B cell (primary cell): Measurements from ENCODE around the gene ZNF385D. TPM values are rescaled to one million over a fixed set of nuclear protein-coding genes. Genes with fewer than 3 reads are reported as not detected.

Experiments
- ATAC-seq: fragments of 200-7000 bp; cut with Tn5 transposase; one replicate; pipeline ENCODE4 v1.10.0; 2021; ENCODE audit warnings: low read depth, mild to moderate bottlenecking, moderate number of reproducible peaks, moderate library complexity
- CTCF ChIA-PET: fragments of 350-600 bp; sonication (Branson Sonifier 250); formaldehyde crosslinking; loops from one replicate; lab custom pipeline; 2021; ENCODE audit warnings: antibody characterized with exemption, inconsistent platforms; lab: Charles Lee
- POLR2A ChIA-PET: fragments of 350-600 bp; sonication (Branson Sonifier 250); formaldehyde crosslinking; loops from one replicate; lab custom pipeline; 2021; ENCODE audit warnings: antibody characterized with exemption; lab: Charles Lee
- DNase-seq: peaks from one replicate; pipeline ENCODE4 v3.0.0; 2013
- H2AFZ ChIP-seq: 2 replicates; pipeline ENCODE4 v1.6.1; 2012; ENCODE audit warnings: mild to moderate bottlenecking, low read depth, low read length; ENCODE audit not compliant: insufficient read depth, poor library complexity, severe bottlenecking
- H3K27ac ChIP-seq, 2 donors: 1 replicate in 1 of 2; 2 replicates in 1 of 2; pipeline ENCODE4 v1.5.1; 2012 to 2013; ENCODE audit warnings: low read length in 2 of 2, mild to moderate bottlenecking in 2 of 2, moderate library complexity in 1 of 2
- H3K27me3 ChIP-seq, 4 experiments: fragments of 200-600 bp in 1 of 4; sonication (generic) in 1 of 4; replicated peaks in 1 of 4; 1 replicate in 2 of 4; 2 replicates in 2 of 4; pipeline versions ENCODE4 v1.6.1 to v1.7.0; 2013 to 2016; ENCODE audit warnings: low read length in 3 of 4, mild to moderate bottlenecking in 2 of 4, mixed read lengths in 1 of 4, moderate library complexity in 1 of 4; ENCODE audit not compliant: insufficient read depth in 4 of 4, control insufficient read depth in 3 of 4; ENCODE audit errors: control extremely low read depth in 1 of 4
- H3K36me3 ChIP-seq, 2 experiments: replicated peaks in 1 of 2; 1 replicate in 1 of 2; 2 replicates in 1 of 2; pipeline versions ENCODE4 v1.6.1 to v1.7.1; 2013; ENCODE audit warnings: low read length in 1 of 2; ENCODE audit not compliant: insufficient read depth in 2 of 2, control insufficient read depth in 1 of 2; ENCODE audit errors: control extremely low read depth in 1 of 2, extremely low read depth in 1 of 2
- H3K4me1 ChIP-seq, 2 donors: fragments of 200-600 bp in 1 of 2; sonication (generic) in 1 of 2; 1 replicate in 1 of 2; 2 replicates in 1 of 2; pipeline versions ENCODE4 v1.5.1 to v1.6.1; 2013 to 2017; ENCODE audit warnings: low read length in 2 of 2; ENCODE audit not compliant: control insufficient read depth in 2 of 2, insufficient read depth in 2 of 2
- H3K4me2 ChIP-seq: replicated peaks from 2 replicates; pipeline ENCODE3; 2012; ENCODE audit warnings: mild to moderate bottlenecking, low read depth, low read length; ENCODE audit not compliant: poor library complexity, severe bottlenecking
- H3K4me3 ChIP-seq, 5 experiments: fragments of 200-600 bp in 1 of 5; sonication (generic) in 1 of 5; 1 replicate in 3 of 5; 2 replicates in 2 of 5; pipeline versions ENCODE4 v1.5.1 to v1.7.0; 2011 to 2016; ENCODE audit warnings: low read length in 4 of 5, mild to moderate bottlenecking in 4 of 5, low read depth in 2 of 5, control low read depth in 1 of 5, moderate library complexity in 1 of 5; ENCODE audit not compliant: insufficient read depth in 1 of 5; ENCODE audit errors: control extremely low read depth in 1 of 5, extremely low read depth in 1 of 5
- H3K79me2 ChIP-seq: fragments of 200-600 bp; sonication (generic); one replicate; pipeline ENCODE4 v1.6.0; 2016; ENCODE audit warnings: low read length; ENCODE audit not compliant: control insufficient read depth, insufficient read depth
- H3K9ac ChIP-seq: fragments of 200-600 bp; sonication (generic); 2 replicates; pipeline ENCODE4 v1.6.1; 2017; ENCODE audit warnings: mild to moderate bottlenecking, low read length, moderate library complexity
- H3K9me3 ChIP-seq, 3 donors: one replicate each; pipeline versions ENCODE4 v1.6.1 to v1.7.1; 2013; ENCODE audit warnings: low read length in 2 of 3; ENCODE audit not compliant: control insufficient read depth in 2 of 3, insufficient read depth in 1 of 3; ENCODE audit errors: control extremely low read depth in 1 of 3
- H4K20me1 ChIP-seq: 2 replicates; pipeline ENCODE4 v1.6.0; 2012; ENCODE audit warnings: mild to moderate bottlenecking, low read length; ENCODE audit not compliant: insufficient read depth, control insufficient read depth, poor library complexity, severe bottlenecking
- H3K27ac Mint-ChIP-seq: one replicate; pipeline ENCODE4 v1.8.0; 2021; ENCODE audit warnings: mixed read lengths
- H3K27me3 Mint-ChIP-seq: one replicate; pipeline ENCODE4 v1.8.0; 2021; ENCODE audit warnings: mixed read lengths
- H3K4me1 Mint-ChIP-seq: one replicate; pipeline ENCODE4 v1.8.0; 2021; ENCODE audit warnings: mixed read lengths
- H3K4me3 Mint-ChIP-seq: one replicate; pipeline ENCODE4 v1.8.0; 2021; ENCODE audit warnings: mixed read lengths
- H3K9me3 Mint-ChIP-seq: one replicate; pipeline ENCODE4 v1.8.0; 2022; ENCODE audit warnings: mixed read lengths; ENCODE audit not compliant: insufficient read depth
- CTCF ChIP-seq: fragments of 200-600 bp; IDR thresholded peaks from one replicate; pipeline ENCODE4 v1.8.0; 2022; ENCODE audit warnings: antibody characterized with exemption, mild to moderate bottlenecking
- EZH2 ChIP-seq: IDR thresholded peaks from 2 replicates; pipeline ENCODE4 v1.6.1; 2012; ENCODE audit warnings: borderline replicate concordance, low read depth, mild to moderate bottlenecking, moderate library complexity, low read length; ENCODE audit not compliant: insufficient read depth, poor library complexity, severe bottlenecking
- WGBS: methylation state at CpG from one replicate; pipeline ENCODE4 v1.1.5; 2013; ENCODE audit warnings: missing lambda C conversion rate; ENCODE audit not compliant: insufficient coverage; 5-methylcytosine and 5-hydroxymethylcytosine counted together
- intact Hi-C: fragments of 100-400 bp; cut with micrococcal nuclease; formaldehyde crosslinking; loops from one replicate; pipeline ENCODE4 v1.10.0; 2022
- polyA plus RNA-seq: library from polyadenylated mRNA; depleted of rRNA; stranded (reverse); fragments of >200 nt; gene quantifications from 2 replicates; pipeline ENCODE4 v1.2.3, GENCODE V29; 2012
- total RNA-seq, 2 donors: library from RNA; stranded (reverse); fragments of 120-200 nt in 1 of 2; gene quantifications; 1 replicate in 1 of 2; 2 replicates in 1 of 2; pipeline versions ENCODE4 v1.2.3 to v1.2.4, GENCODE V29; 2013 to 2022

ZNF385D gene
- total and polyA plus RNA-seq, 2 donors (not counting 1 experiment from before 2014, with no cell fraction given): not detected

GRCh38 chr3:21620511-21621155 lies 130.4 kb downstream of the ZNF385D start:
- ChIA-PET CTCF (no interaction called here), POLR2A (no interaction called here)
- ATAC-seq: no peak
- Histone ChIP-seq H2AFZ (no peak overlapping the region), H3K27me3 (no peaks in the 10 kb centered on the region), H4K20me1 (no peaks in the 10 kb centered on the region), H3K9ac (no peak overlapping the region), H3K9me3 (no peaks in the 10 kb centered on the region), H3K27ac (no peak overlapping the region), H3K4me3 (no peak overlapping the region), H3K36me3 (no peaks in the 10 kb centered on the region), H3K79me2 (no peaks in the 10 kb centered on the region), H3K4me1 (no peaks in the 10 kb centered on the region), H3K4me2 (no peak overlapping the region)
- WGBS: 77% methylated on average over 6 of the region's 8 CpGs
- no peak for TF ChIP-seq EZH2
- no peak for TF ChIP-seq CTCF
- H3K4me3 Mint-ChIP-seq: no peak overlapping the region
- no peaks in the 10 kb centered on the region for H3K4me1 Mint-ChIP-seq
- H3K27ac Mint-ChIP-seq: no peak overlapping the region
- H3K27me3 Mint-ChIP-seq: no peaks in the 10 kb centered on the region
- intact Hi-C loops: no loop called here
- DNase-seq: no peak
- H3K9me3 Mint-ChIP-seq: no peaks in the 10 kb centered on the region

- H3K36me3 ChIP-seq: no peaks in the 10 kb centered on the region
- TF ChIP-seq EZH2: no peak
- TF ChIP-seq CTCF: no peak
- H4K20me1 ChIP-seq: no peaks in the 10 kb centered on the region
- no CpG with 5 or more reads among the region's 2 CpGs for WGBS
- no peak overlapping the region for H3K27ac Mint-ChIP-seq
- H3K4me2 ChIP-seq: no peak overlapping the region
- ChIA-PET POLR2A (no interaction called here), CTCF (no interaction called here)
- H3K79me2 ChIP-seq: no peaks in the 10 kb centered on the region
- no peaks in the 10 kb centered on the region for H3K4me1 Mint-ChIP-seq
- ATAC-seq (no peak), DNase-seq (no peak)
- H3K27me3 ChIP-seq: no peaks in the 10 kb centered on the region
- H3K4me1 ChIP-seq: no peaks in the 10 kb centered on the region
- H3K9me3 Mint-ChIP-seq: no peaks in the 10 kb centered on the region
- no peak overlapping the region for H2AFZ ChIP-seq
- H3K9ac ChIP-seq: no peak overlapping the region
- H3K9me3 ChIP-seq: peaks cover 0 to 3% (median 0%) of the 10 kb centered on the region in 3 donors
- H3K27ac ChIP-seq: no peak overlapping the region
- intact Hi-C loops: no loop called here
- no peaks in the 10 kb centered on the region for H3K27me3 Mint-ChIP-seq
- H3K4me3 Mint-ChIP-seq: no peak overlapping the region
- H3K4me3 ChIP-seq: no peak overlapping the region
These were observed 132.3 kb downstream of the ZNF385D start for GRCh38 chr3:21618695-21619094.
